H1 (cell line): Measurements from ENCODE around the gene ZNF526. TPM values are rescaled to one million over a fixed set of nuclear protein-coding genes. Genes with fewer than 3 reads are reported as not detected.

Experiments
- CTCF ChIA-PET: fragments of 300-600 bp; sonication (Branson Sonifier 250); formaldehyde crosslinking; loops from one replicate; lab custom pipeline; 2021; ENCODE audit not compliant: partially characterized antibody; lab: Charles Lee
- POLR2A ChIA-PET: fragments of 300-600 bp; sonication (Branson Sonifier 250); formaldehyde crosslinking; loops from one replicate; lab custom pipeline; 2021; ENCODE audit warnings: inconsistent platforms; ENCODE audit not compliant: partially characterized antibody; lab: Charles Lee
- DNase-seq, 2 experiments: peaks; one replicate each; pipeline versions ENCODE4 v3.0.0 to v3.0.0-alpha.2; 2010 to 2022; ENCODE audit warnings: low spot score in 2 of 2, low read depth in 1 of 2, mixed read lengths in 1 of 2
- FAIRE-seq: peaks from 2 replicates; lab custom pipeline; 2011; peaks lifted over from hg19 to GRCh38; lab: Jason Lieb, UNC
- H2AFZ ChIP-seq: 2 replicates; pipeline ENCODE4 v1.8.1; 2012; ENCODE audit warnings: low read length, inconsistent platforms
- H2AK5ac ChIP-seq: 2 replicates; pipeline ENCODE4 v1.6.1; 2013; ENCODE audit warnings: low read depth, low read length
- H2BK120ac ChIP-seq: replicated peaks from 2 replicates; pipeline ENCODE3; 2013; ENCODE audit warnings: low read depth, low read length, inconsistent platforms
- H2BK12ac ChIP-seq: 2 replicates; pipeline ENCODE4 v1.6.1; 2013; ENCODE audit warnings: low read depth, low read length
- H2BK15ac ChIP-seq: 2 replicates; pipeline ENCODE4 v1.6.1; 2013; ENCODE audit warnings: low read length
- H2BK20ac ChIP-seq: 2 replicates; pipeline ENCODE4 v1.6.1; 2013; ENCODE audit warnings: low read length
- H2BK5ac ChIP-seq: 2 replicates; pipeline ENCODE4 v1.6.1; 2013; ENCODE audit warnings: low read depth, low read length
- H3K14ac ChIP-seq: 2 replicates; pipeline ENCODE4 v1.6.1; 2013; ENCODE audit warnings: inconsistent platforms; ENCODE audit not compliant: insufficient read length
- H3K18ac ChIP-seq: 2 replicates; pipeline ENCODE4 v1.6.1; 2013; ENCODE audit warnings: low read length; ENCODE audit errors: extremely low read depth
- H3K23ac ChIP-seq: 2 replicates; pipeline ENCODE4 v1.6.1; 2013; ENCODE audit warnings: inconsistent platforms; ENCODE audit not compliant: insufficient read length
- H3K23me2 ChIP-seq: 2 replicates; pipeline ENCODE4 v1.6.1; 2013; ENCODE audit warnings: low read depth, low read length
- H3K27ac ChIP-seq: 2 replicates; pipeline ENCODE4 v1.6.1; 2011; ENCODE audit warnings: low read depth, low read length, inconsistent platforms
- H3K27me3 ChIP-seq, 4 experiments: replicated peaks in 1 of 4; 1 replicate in 1 of 4; 2 replicates in 3 of 4; pipeline versions ENCODE4 v1.6.1 to v1.8.1; 2011 to 2013; ENCODE audit warnings: low read length in 3 of 4, mild to moderate bottlenecking in 3 of 4, inconsistent platforms in 2 of 4, mixed read lengths in 2 of 4, moderate library complexity in 1 of 4; ENCODE audit not compliant: control insufficient read depth in 3 of 4, insufficient read depth in 3 of 4; ENCODE audit errors: extremely low read depth in 1 of 4
- H3K36me3 ChIP-seq, 4 experiments: 2 replicates each; pipeline versions ENCODE4 v1.6.1 to v1.8.1; 2011 to 2013; ENCODE audit warnings: mild to moderate bottlenecking in 4 of 4, low read length in 3 of 4, moderate library complexity in 2 of 4, control low read depth in 1 of 4, inconsistent platforms in 1 of 4; ENCODE audit not compliant: insufficient read depth in 4 of 4, control insufficient read depth in 2 of 4
- H3K4ac ChIP-seq: replicated peaks from 2 replicates; pipeline ENCODE3; 2013; ENCODE audit warnings: low read length, low read depth, mixed read lengths, inconsistent platforms; ENCODE audit not compliant: insufficient read length
- H3K4me1 ChIP-seq, 4 experiments: replicated peaks in 1 of 4; 1 replicate in 1 of 4; 2 replicates in 3 of 4; pipeline versions ENCODE4 v1.6.1 to v1.8.1; 2011 to 2013; ENCODE audit warnings: low read length in 3 of 4, inconsistent platforms in 2 of 4, mixed read lengths in 1 of 4; ENCODE audit not compliant: insufficient read depth in 4 of 4, control insufficient read depth in 3 of 4
- H3K4me2 ChIP-seq, 2 experiments: 2 replicates each; pipeline versions ENCODE4 v1.6.1 to v1.8.1; 2011 to 2013; ENCODE audit warnings: low read depth in 2 of 2, low read length in 2 of 2, control low read depth in 1 of 2, inconsistent platforms in 1 of 2, mild to moderate bottlenecking in 1 of 2; ENCODE audit not compliant: insufficient read depth in 1 of 2
- H3K4me3 ChIP-seq, 4 experiments: fragments of 200-600, 300-600 bp in 1 of 4; sonication (generic), shearing (Covaris generic), sonication (Bioruptor Twin) in 1 of 4; 2 replicates each; pipeline versions ENCODE4 v1.5.1 to v1.8.1; 2011 to 2016; ENCODE audit warnings: low read length in 4 of 4, low read depth in 3 of 4, control low read depth in 2 of 4, inconsistent platforms in 2 of 4, mild to moderate bottlenecking in 2 of 4, mixed read lengths in 1 of 4, moderate library complexity in 1 of 4; ENCODE audit not compliant: insufficient read depth in 2 of 4; ENCODE audit errors: extremely low read depth in 1 of 4
- H3K56ac ChIP-seq: replicated peaks from 2 replicates; pipeline ENCODE3; 2013; ENCODE audit warnings: low read depth, mild to moderate bottlenecking, mixed read lengths, low read length, inconsistent platforms; ENCODE audit not compliant: insufficient read length
- H3K79me1 ChIP-seq: 2 replicates; pipeline ENCODE4 v1.6.1; 2013; ENCODE audit warnings: low read depth, low read length, control low read depth
- H3K79me2 ChIP-seq, 2 experiments: 2 replicates each; pipeline versions ENCODE4 v1.6.1 to v1.8.1; 2012 to 2013; ENCODE audit warnings: low read length in 2 of 2, mild to moderate bottlenecking in 2 of 2, inconsistent platforms in 1 of 2; ENCODE audit not compliant: insufficient read depth in 2 of 2, control insufficient read depth in 1 of 2
- H3K9ac ChIP-seq, 4 experiments: replicated peaks in 1 of 4; 1 replicate in 1 of 4; 2 replicates in 3 of 4; pipeline versions ENCODE4 v1.6.1 to v1.8.1; 2011 to 2013; ENCODE audit warnings: low read depth in 3 of 4, low read length in 3 of 4, control low read depth in 2 of 4, mild to moderate bottlenecking in 2 of 4, moderate library complexity in 2 of 4, inconsistent platforms in 1 of 4; ENCODE audit errors: extremely low read depth in 1 of 4
- H3K9me3 ChIP-seq, 2 experiments: 2 replicates each; pipeline versions ENCODE4 v1.6.1 to v1.8.1; 2012 to 2013; ENCODE audit warnings: mild to moderate bottlenecking in 2 of 2, moderate library complexity in 2 of 2, control low read depth in 1 of 2, inconsistent platforms in 1 of 2, low read depth in 1 of 2, low read length in 1 of 2, mixed read lengths in 1 of 2; ENCODE audit not compliant: insufficient read depth in 2 of 2
- H4K20me1 ChIP-seq, 2 experiments: replicated peaks in 1 of 2; 2 replicates each; pipeline versions ENCODE3 to v1.8.1; 2011 to 2013; ENCODE audit warnings: inconsistent platforms in 2 of 2, low read length in 2 of 2, mild to moderate bottlenecking in 1 of 2; ENCODE audit not compliant: insufficient read depth in 2 of 2, control insufficient read depth in 1 of 2
- H4K5ac ChIP-seq: 2 replicates; pipeline ENCODE4 v1.6.1; 2013; ENCODE audit warnings: low read length, low read depth, mixed read lengths, inconsistent platforms; ENCODE audit not compliant: insufficient read length
- H4K8ac ChIP-seq: 2 replicates; pipeline ENCODE4 v1.8.0; 2013; ENCODE audit warnings: mild to moderate bottlenecking, moderate library complexity, low read length, inconsistent platforms; ENCODE audit not compliant: insufficient read depth; ENCODE audit errors: extremely low read depth
- H4K91ac ChIP-seq: replicated peaks from 2 replicates; pipeline ENCODE3; 2013; ENCODE audit warnings: low read length, mixed read lengths, inconsistent platforms; ENCODE audit not compliant: insufficient read length
- ASH2L ChIP-seq: fragments of 200-600, 300-600 bp; sonication (generic); IDR thresholded peaks from one replicate; pipeline ENCODE4 v1.7.1; 2017; ENCODE audit warnings: low read length
- BRCA1 ChIP-seq: IDR thresholded peaks from 2 replicates; pipeline ENCODE4 v1.6.1; 2012; ENCODE audit warnings: low read depth, low read length, improper control_type of control experiment
- CHD1 ChIP-seq: IDR thresholded peaks from 2 replicates; pipeline ENCODE4 v1.6.1; 2012; ENCODE audit warnings: low read depth, low read length, improper control_type of control experiment
- EP300 ChIP-seq, 2 experiments: IDR thresholded peaks; 1 replicate in 1 of 2; 2 replicates in 1 of 2; pipeline ENCODE4 v1.6.1; 2011 to 2012; ENCODE audit warnings: low read depth in 2 of 2, low read length in 2 of 2, mild to moderate bottlenecking in 2 of 2, borderline replicate concordance in 1 of 2, inconsistent platforms in 1 of 2, moderate library complexity in 1 of 2
- JUN ChIP-seq: IDR thresholded peaks from 2 replicates; pipeline ENCODE4 v1.6.1; 2011; ENCODE audit warnings: low read depth, mild to moderate bottlenecking, improper control_type of control experiment, low read length
- KDM4A ChIP-seq: IDR thresholded peaks from one replicate; pipeline ENCODE4 v1.7.1; 2012; ENCODE audit warnings: low read depth, mild to moderate bottlenecking, moderate library complexity, low read length, inconsistent platforms; ENCODE audit not compliant: severe bottlenecking
- POU5F1 ChIP-seq: IDR thresholded peaks from 2 replicates; pipeline ENCODE4 v1.6.1; 2011; ENCODE audit warnings: low read depth, mild to moderate bottlenecking, low read length, moderate library complexity
- RAD21 ChIP-seq, 2 experiments: IDR thresholded peaks in 1 of 2; conservative IDR thresholded peaks in 1 of 2; 2 replicates each; pipeline ENCODE4 v1.6.1; 2011; ENCODE audit warnings: low read depth in 2 of 2, low read length in 2 of 2, improper control_type of control experiment in 1 of 2, inconsistent platforms in 1 of 2, mild to moderate bottlenecking in 1 of 2, moderate library complexity in 1 of 2
- RBBP5 ChIP-seq: IDR thresholded peaks from 2 replicates; pipeline ENCODE4 v1.7.1; 2012; ENCODE audit warnings: low read depth, mild to moderate bottlenecking, inconsistent platforms, low read length, moderate library complexity, borderline replicate concordance
- SP1 ChIP-seq: IDR thresholded peaks from 2 replicates; pipeline ENCODE4 v1.6.1; 2011; ENCODE audit warnings: low read depth, low read length
- SP2 ChIP-seq: IDR thresholded peaks from 2 replicates; pipeline ENCODE4 v1.6.1; 2012; ENCODE audit warnings: mild to moderate bottlenecking, low read length, inconsistent platforms
- TCF12 ChIP-seq: IDR thresholded peaks from 2 replicates; pipeline ENCODE4 v1.6.1; 2011; ENCODE audit warnings: low read depth, mild to moderate bottlenecking, low read length
- TEAD4 ChIP-seq: IDR thresholded peaks from 2 replicates; pipeline ENCODE4 v1.6.1; 2012; ENCODE audit warnings: low read depth, low read length, inconsistent platforms, mixed read lengths
- WGBS, 2 experiments: shearing (Covaris generic) in 1 of 2; methylation state at CpG; one replicate each; pipeline versions ENCODE4 v1.1.6 to v1.1.7; 2013 to 2015; ENCODE audit warnings: low lambda C conversion rate in 2 of 2, mixed read lengths in 2 of 2, inconsistent platforms in 1 of 2, low coverage in 1 of 2, missing lambda C conversion rate in 1 of 2; ENCODE audit not compliant: insufficient replicate concordance in 2 of 2, insufficient coverage in 1 of 2, insufficient read length in 1 of 2; ENCODE audit errors: extremely low coverage in 1 of 2, missing lambda C conversion rate in 1 of 2; 5-methylcytosine and 5-hydroxymethylcytosine counted together
- polyA plus RNA-seq, 7 experiments: library from polyadenylated mRNA; depleted of rRNA in 3 of 7; stranded (reverse) in 5 of 7; unstranded in 2 of 7; fragments of >200 nt in 5 of 7; fragments of 200-250 nt in 2 of 7; gene quantifications; 1 replicate in 5 of 7; 2 replicates in 1 of 7; 4 replicates in 1 of 7; pipeline versions ENCODE4 v1.2.1 to v1.2.3, GENCODE V29; 2011 to 2013; ENCODE audit warnings: missing spikeins in 2 of 7, mixed read lengths in 2 of 7
- total RNA-seq: library from RNA; stranded (reverse); fragmentation: NEBNext Ultra II Directional; extraction: Animal tissue kit (Norgen Biotek cat#: 25700); gene quantifications from 2 replicates; pipeline ENCODE4 v1.2.1, GENCODE V29; 2021

ZNF526 gene
- total and polyA plus RNA-seq, 2 of the 8 experiments (the other 6 are each of a cell fraction or from before 2014, with no cell fraction given), result 8.4 to 14.1 TPM

DNA sequence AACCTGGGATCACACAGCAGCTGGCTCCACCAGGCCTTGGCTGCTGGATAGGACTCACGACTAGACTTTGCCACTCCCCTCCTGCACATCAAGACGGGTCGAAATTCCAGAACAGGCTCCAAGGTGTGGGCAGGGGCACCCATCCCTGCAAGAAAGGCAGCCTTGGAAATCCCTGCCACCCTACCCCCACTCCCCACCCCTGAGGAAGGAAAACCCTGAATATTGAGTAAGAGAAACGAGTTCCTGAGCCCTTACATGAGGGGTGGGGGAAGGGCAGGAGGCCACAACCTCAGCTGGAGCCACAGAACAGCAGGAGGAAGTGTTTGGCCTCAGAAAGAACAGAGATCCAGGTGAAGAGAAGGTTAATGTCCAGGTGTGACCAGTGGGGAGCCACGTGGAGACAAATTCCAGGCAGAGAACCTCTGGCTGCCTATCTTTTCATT lies 22.7 kb upstream of the ZNF526 start:
- no peak for FAIRE-seq
- Histone ChIP-seq H3K27ac (peak overlapping the region; percentile 68), H2BK120ac (no peak overlapping the region), H2BK12ac (peak overlapping the region; percentile 64), H3K79me1 (peaks cover 5% of the 10 kb centered on the region), H3K27me3 (no peaks in the 10 kb centered on the region), H3K56ac (no peak overlapping the region), H2AFZ (no peak overlapping the region), H4K5ac (no peak overlapping the region), H3K36me3 (peaks cover 4 to 30% (median 14%) of the 10 kb centered on the region in 4 experiments; a peak in 5 of 8 replicates), H3K79me2 (peaks cover 0 to 11% of the 10 kb centered on the region in 2 experiments; a peak in 1 of 4 replicates), H3K4me1 (peaks cover 0 to 24% (median 11%) of the 10 kb centered on the region in 4 experiments; a peak in 6 of 7 replicates), H3K4me2 (peak overlapping the region; percentile 40 to 47; a peak in 3 of 4 replicates), H3K23ac (no peak overlapping the region), H3K9ac (no peak overlapping the region), H3K4ac (no peak overlapping the region), H4K8ac (no peak overlapping the region), H3K9me3 (peaks cover 2 to 6% of the 10 kb centered on the region in 2 experiments; a peak in 1 of 4 replicates), H4K91ac (no peak overlapping the region), H3K4me3 (peak overlapping the region in 2 of 4 experiments; percentile 12 to 31; a peak in 3 of 8 replicates), H3K18ac (peak overlapping the region; percentile 34; the same call in 1 of the 2 replicates), H2AK5ac (peak overlapping the region; percentile 45; the same call in 1 of the 2 replicates), H2BK15ac (no peak overlapping the region), H3K23me2 (no peaks in the 10 kb centered on the region), H2BK20ac (peak overlapping the region; percentile 95), H4K20me1 (peaks cover 8 to 20% of the 10 kb centered on the region in 2 experiments), H2BK5ac (peak overlapping the region; percentile 73; the same call in 1 of the 2 replicates), H3K14ac (no peak overlapping the region)
- ChIA-PET POLR2A (interaction anchor here (1.1 to 1.6 kb wide), 5 partner anchors 20 to 83 kb away, joined by 3 to 4 read pairs (median 4); partner anchors contain the start of gene DEDD2), CTCF (interaction anchor here (0.8 to 4.1 kb wide), 8 partner anchors 10 to 64 kb away, joined by 3 to 24 read pairs (median 4); partner anchors contain the start of gene POU2F2)
- WGBS, 2 experiments, result 72% methylated on average over 5 of the region's 5 CpGs; no CpG with 5 or more reads in 1 of the 2 experiments
- no peak for DNase-seq
- TF ChIP-seq SP2 (no peak), ASH2L (peak; percentile 57), TEAD4 (peak; percentile 63), BRCA1 (no peak), POU5F1 (no peak), TCF12 (peak; percentile 93; the same call in 1 of the 2 replicates), RBBP5 (peak; percentile 60; the same call in 1 of the 2 replicates), EP300 (IDR thresholded peaks at IDR 0.05; ENCODE audit: borderline replicate concordance in 1 of 2, low read depth in 2 of 2, low read length in 2 of 2) (peak in 1 of 2 experiments; percentile 76; a peak in 1 of 3 replicates), KDM4A (no peak), RAD21 (IDR thresholded peaks at IDR 0.05 in 1 of 2, conservative IDR thresholded peaks at IDR 0.05 in 1 of 2; ENCODE audit: low read depth in 2 of 2, low read length in 2 of 2) (0 out of 4 replicates have a peak, but pooled peaks of 1 of the 2 experiments have one; percentile 1), SP1 (peak; percentile 80), CHD1 (no peak), JUN (no peak)
